ENCODE data around the gene ITM2B.

DNA sequence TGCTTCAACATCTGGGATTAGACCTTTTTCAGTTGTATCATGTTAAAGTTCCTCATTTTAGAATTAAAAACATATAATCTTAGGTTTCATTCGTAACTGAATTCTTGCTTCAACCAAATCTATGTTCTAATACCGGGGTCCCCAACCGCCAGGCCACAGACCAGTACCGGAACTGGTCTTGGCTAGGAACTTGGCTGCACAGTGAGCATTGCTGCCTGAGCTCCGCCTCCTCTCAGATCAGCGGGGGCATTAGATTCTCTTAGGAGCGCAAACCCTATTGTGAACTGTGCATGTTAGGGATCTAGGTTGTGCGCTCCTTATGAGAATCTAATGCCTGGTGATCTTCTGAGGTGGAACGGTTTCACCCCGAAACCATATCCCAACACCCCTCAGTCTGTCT is 19.2 kb downstream of the ITM2B start:
- TF ChIP-seq, protein P1, sequence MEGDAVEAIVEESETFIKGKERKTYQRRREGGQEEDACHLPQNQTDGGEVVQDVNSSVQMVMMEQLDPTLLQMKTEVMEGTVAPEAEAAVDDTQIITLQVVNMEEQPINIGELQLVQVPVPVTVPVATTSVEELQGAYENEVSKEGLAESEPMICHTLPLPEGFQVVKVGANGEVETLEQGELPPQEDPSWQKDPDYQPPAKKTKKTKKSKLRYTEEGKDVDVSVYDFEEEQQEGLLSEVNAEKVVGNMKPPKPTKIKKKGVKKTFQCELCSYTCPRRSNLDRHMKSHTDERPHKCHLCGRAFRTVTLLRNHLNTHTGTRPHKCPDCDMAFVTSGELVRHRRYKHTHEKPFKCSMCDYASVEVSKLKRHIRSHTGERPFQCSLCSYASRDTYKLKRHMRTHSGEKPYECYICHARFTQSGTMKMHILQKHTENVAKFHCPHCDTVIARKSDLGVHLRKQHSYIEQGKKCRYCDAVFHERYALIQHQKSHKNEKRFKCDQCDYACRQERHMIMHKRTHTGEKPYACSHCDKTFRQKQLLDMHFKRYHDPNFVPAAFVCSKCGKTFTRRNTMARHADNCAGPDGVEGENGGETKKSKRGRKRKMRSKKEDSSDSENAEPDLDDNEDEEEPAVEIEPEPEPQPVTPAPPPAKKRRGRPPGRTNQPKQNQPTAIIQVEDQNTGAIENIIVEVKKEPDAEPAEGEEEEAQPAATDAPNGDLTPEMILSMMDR (optimal IDR thresholded peaks at IDR 0.05 in 1 of 3, IDR thresholded peaks at IDR 0.05 in 1 of 3, conservative IDR thresholded peaks at IDR 0.05 in 1 of 3; ENCODE audit: extremely low read depth in 1 of 3, insufficient read depth in 2 of 3, low read length in 3 of 3) = no peak
- no peak for TF ChIP-seq EZH2 (IDR thresholded peaks at IDR 0.05; ENCODE audit: low read length)
